Thoracic aorta (tissue), 2 donors: Measurements from ENCODE around the gene MYH15. TPM values are rescaled to one million over a fixed set of nuclear protein-coding genes. Genes with fewer than 3 reads are reported as not detected.

Experiments used
- ATAC-seq: fragments of 150-250 bp; one replicate; pipeline ENCODE4 v1.8.0; 2017; ENCODE audit warnings: low read depth; ENCODE audit not compliant: insufficient number of reproducible peaks, low FRiP score
- DNase-seq: peaks from one replicate; pipeline ENCODE4 v3.0.0-alpha.2; 2020; ENCODE audit warnings: low spot score
- H3K27ac ChIP-seq, 2 donors: fragments of 200-600 bp; sonication (generic); 1 replicate in 1 of 2; 2 replicates in 1 of 2; pipeline ENCODE4 v1.5.1; 2016; ENCODE audit warnings: mild to moderate bottlenecking in 2 of 2, moderate library complexity in 2 of 2
- H3K27me3 ChIP-seq: fragments of 200-600 bp; sonication (generic); replicated peaks from 2 replicates; pipeline ENCODE4 v1.6.0; 2016; ENCODE audit warnings: mild to moderate bottlenecking; ENCODE audit not compliant: insufficient read depth
- H3K36me3 ChIP-seq: fragments of 200-600 bp; sonication (generic); one replicate; pipeline ENCODE4 v1.5.1; 2016
- H3K4me1 ChIP-seq, 2 donors: fragments of 200-600 bp; sonication (generic); 1 replicate in 1 of 2; 2 replicates in 1 of 2; pipeline versions ENCODE4 v1.5.1 to v1.6.0; 2016; ENCODE audit warnings: low read depth in 2 of 2, mild to moderate bottlenecking in 1 of 2; ENCODE audit not compliant: control insufficient read depth in 1 of 2
- H3K4me3 ChIP-seq: fragments of 200-600 bp; sonication (generic); 2 replicates; pipeline ENCODE4 v1.5.1; 2016; ENCODE audit warnings: mild to moderate bottlenecking
- H3K9me3 ChIP-seq: fragments of 200-600 bp; sonication (generic); 2 replicates; pipeline ENCODE4 v1.5.1; 2016
- CTCF ChIP-seq: fragments of 200-600 bp; sonication (generic); IDR thresholded peaks from one replicate; pipeline ENCODE4 v1.5.1; 2019; ENCODE audit warnings: antibody characterized with exemption
- total RNA-seq, 2 donors: library from RNA; depleted of rRNA; stranded (reverse); fragments of >200 nt; gene quantifications; one replicate each; pipeline versions ENCODE4 v1.1.0 to v1.2.3, GENCODE V29; 2016

MYH15 gene
- total RNA-seq, 2 donors from 2014 or later: 0.14 TPM; not detected in 1

GRCh38 chr3:108378153-108378951 lies 132.0 kb downstream of the MYH15 start:
- H3K9me3 ChIP-seq: no peaks in the 10 kb centered on the region
- TF ChIP-seq CTCF: no peak

GRCh38 chr3:108377384-108377783 lies 133.0 kb downstream of the MYH15 start:
- H3K4me3 ChIP-seq: no peak overlapping the region
- no peak for TF ChIP-seq CTCF
- no peaks in the 10 kb centered on the region for H3K4me1 ChIP-seq
- H3K9me3 ChIP-seq: no peaks in the 10 kb centered on the region
- H3K27ac ChIP-seq: no peak overlapping the region
- H3K36me3 ChIP-seq: no peaks in the 10 kb centered on the region
- no peak for DNase-seq
- ATAC-seq: no peak
- no peaks in the 10 kb centered on the region for H3K27me3 ChIP-seq

More at GRCh38 chr3:108378153-108378951, 132.0 kb downstream of the MYH15 start:
- ATAC-seq (no peak), DNase-seq (no peak)
- Histone ChIP-seq H3K36me3 (no peaks in the 10 kb centered on the region), H3K27me3 (no peaks in the 10 kb centered on the region), H3K4me3 (no peak overlapping the region), H3K4me1 (no peaks in the 10 kb centered on the region), H3K27ac (no peak overlapping the region)

GRCh38 chr3:108376026-108376425 lies 134.4 kb downstream of the MYH15 start:
- no peaks in the 10 kb centered on the region for H3K4me1 ChIP-seq

GRCh38 chr3:108359011-108359410 lies 151.4 kb downstream of the MYH15 start:
- no peak for ATAC-seq
- no peak overlapping the region for H3K27ac ChIP-seq

More at GRCh38 chr3:108376026-108376425, 134.4 kb downstream of the MYH15 start:
- no peaks in the 10 kb centered on the region for H3K9me3 ChIP-seq
- DNase-seq (no peak), ATAC-seq (no peak)
- no peak for TF ChIP-seq CTCF
- H3K27me3 ChIP-seq: no peaks in the 10 kb centered on the region
- H3K36me3 ChIP-seq: no peaks in the 10 kb centered on the region
- no peak overlapping the region for H3K27ac ChIP-seq
- H3K4me3 ChIP-seq: no peak overlapping the region

GRCh38 chr3:108357042-108357441 lies 153.4 kb downstream of the MYH15 start:
- Histone ChIP-seq H3K27me3 (no peaks in the 10 kb centered on the region), H3K36me3 (no peaks in the 10 kb centered on the region), H3K27ac (no peak overlapping the region), H3K9me3 (no peaks in the 10 kb centered on the region), H3K4me1 (no peaks in the 10 kb centered on the region), H3K4me3 (no peak overlapping the region)
- ATAC-seq (no peak), DNase-seq (no peak)
- no peak for TF ChIP-seq CTCF

More at GRCh38 chr3:108359011-108359410, 151.4 kb downstream of the MYH15 start:
- no peaks in the 10 kb centered on the region for H3K4me1 ChIP-seq
- DNase-seq: no peak
- H3K27me3 ChIP-seq: no peaks in the 10 kb centered on the region
- no peak for TF ChIP-seq CTCF
- H3K36me3 ChIP-seq: no peaks in the 10 kb centered on the region
- no peak overlapping the region for H3K4me3 ChIP-seq
- no peaks in the 10 kb centered on the region for H3K9me3 ChIP-seq
